ENCODE data around the gene PRR35. TPM values are rescaled to one million over a fixed set of nuclear protein-coding genes. Genes with fewer than 3 reads are reported as not detected.

PRR35 gene
- total RNA-seq, 4 donors from 2014 or later, result not detected

GRCh38 chr16:556474-557173, 3.6 kb upstream of the PRR35 start:
- Histone ChIP-seq H3K36me3 (peaks cover 11 to 12% of the 10 kb centered on the region in 2 donors), H3K4me3 (replicated peaks in 1 of 3) (no peak overlapping the region), H3K9me3 (no peaks in the 10 kb centered on the region), H3K27me3 (no peaks in the 10 kb centered on the region), H3K4me1 (peaks cover 13 to 22% of the 10 kb centered on the region in 2 donors), H3K27ac (no peak overlapping the region)
- no peak for DNase-seq
- no peak for TF ChIP-seq CTCF (IDR thresholded peaks at IDR 0.05)
- TF ChIP-seq POLR2A (IDR thresholded peaks at IDR 0.05), result no peak
- WGBS, 2 donors, result 85 to 88% methylated on average over 20 to 31 of the region's 32 CpGs
- intact Hi-C loops (cut with DNase I), result no loop called here

GRCh38 chr16:557463-558297, 2.5 kb upstream of the PRR35 start:
- TF ChIP-seq POLR2A (IDR thresholded peaks at IDR 0.05) (no peak), CTCF (IDR thresholded peaks at IDR 0.05) (no peak)
- DNase-seq, result no peak
- Histone ChIP-seq H3K27ac (no peak overlapping the region), H3K36me3 (peaks cover under 1 to 1% of the 10 kb centered on the region in 2 donors), H3K27me3 (no peaks in the 10 kb centered on the region), H3K4me3 (replicated peaks in 1 of 3) (no peak overlapping the region), H3K9me3 (no peaks in the 10 kb centered on the region), H3K4me1 (peaks cover 13 to 22% of the 10 kb centered on the region in 2 donors)
- WGBS, 2 donors, result 77 to 91% methylated on average over 18 to 21 of the region's 23 CpGs
- intact Hi-C loops (cut with DNase I), result no loop called here

GRCh38 chr16:558298-559020, 1.7 kb upstream of the PRR35 start:
- no peaks in the 10 kb centered on the region for H3K36me3 ChIP-seq
- DNase-seq, result peak; percentile 83 to 85
- TF ChIP-seq CTCF (IDR thresholded peaks at IDR 0.05) (no peak), POLR2A (IDR thresholded peaks at IDR 0.05) (no peak)
- H3K9me3 ChIP-seq, result no peaks in the 10 kb centered on the region
- H3K27ac ChIP-seq, result no peak overlapping the region
- intact Hi-C loops (cut with DNase I), result no loop called here
- H3K4me3 ChIP-seq (replicated peaks in 1 of 3), result no peak overlapping the region
- peaks cover 13 to 22% of the 10 kb centered on the region in 2 donors for H3K4me1 ChIP-seq
- 33 to 46% methylated on average over 14 to 17 of the region's 22 CpGs for WGBS, 2 donors
- H3K27me3 ChIP-seq, result no peaks in the 10 kb centered on the region

- H3K4me3 ChIP-seq (replicated peaks in 1 of 3), result no peak overlapping the region
- no peak overlapping the region for H3K27ac ChIP-seq
- DNase-seq, result no peak
- no peaks in the 10 kb centered on the region for H3K36me3 ChIP-seq
- H3K4me1 ChIP-seq, result peaks cover 13 to 22% of the 10 kb centered on the region in 2 donors
- 75 to 78% methylated on average over 4 to 7 of the region's 15 CpGs for WGBS, 2 donors
- H3K9me3 ChIP-seq, result no peaks in the 10 kb centered on the region
- TF ChIP-seq CTCF (IDR thresholded peaks at IDR 0.05) (no peak), POLR2A (IDR thresholded peaks at IDR 0.05) (no peak)
- H3K27me3 ChIP-seq, result no peaks in the 10 kb centered on the region
- intact Hi-C loops (cut with DNase I), result no loop called here
These were observed 1.2 kb upstream of the PRR35 start for GRCh38 chr16:559021-559380.

Data from thyroid gland (tissue), 4 donors.